ENCODE data around the gene FBN2.

The FBN2 gene

DNA sequence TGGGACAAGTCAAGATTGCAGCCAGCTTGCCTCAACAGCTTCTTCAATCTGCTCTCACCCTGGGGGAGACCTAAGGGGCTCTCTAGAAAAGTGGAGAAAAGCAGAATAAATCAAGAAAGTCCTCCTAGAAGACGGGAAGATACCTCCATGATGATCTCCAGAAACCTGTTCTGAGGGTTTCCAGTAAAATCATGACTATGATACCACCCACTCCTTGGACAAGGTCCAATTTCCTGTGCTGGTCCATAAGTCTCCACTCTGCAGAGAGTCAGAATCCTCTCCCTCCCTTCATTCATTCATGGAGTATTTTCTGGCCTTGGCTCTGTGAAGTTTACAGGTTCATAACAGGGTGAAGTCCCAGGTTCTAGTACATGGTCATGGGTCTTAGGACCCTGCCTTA lies 285.8 kb downstream of the FBN2 start:
- Histone ChIP-seq H4K8ac (ENCODE audit: low read depth, low read length) (no peak overlapping the region), H3K4ac (ENCODE audit: low read length) (no peak overlapping the region), H2BK120ac (ENCODE audit: low read depth, low read length) (no peak overlapping the region), H3K9me3 (replicated peaks in 1 of 2; ENCODE audit: control insufficient read depth in 2 of 2, insufficient read depth in 1 of 2, low read depth in 1 of 2, low read length in 2 of 2) (no peaks in the 10 kb centered on the region), H3K14ac (ENCODE audit: low read length) (no peak overlapping the region), H2BK5ac (ENCODE audit: low read length) (no peak overlapping the region), H3K36me3 (replicated peaks in 1 of 2; ENCODE audit: control insufficient read depth in 2 of 2, insufficient read depth in 2 of 2, low read length in 2 of 2) (peaks cover 0 to 10% of the 10 kb centered on the region in 2 donors), H2BK12ac (ENCODE audit: low read length) (no peak overlapping the region), H3K27ac (replicated peaks; ENCODE audit: low read length) (no peak overlapping the region), H3K27me3 (ENCODE audit: control insufficient read depth in 3 of 3, insufficient read depth in 3 of 3, low read depth in 1 of 3, low read length in 3 of 3) (no peaks in the 10 kb centered on the region), H3K4me3 (ENCODE audit: low read length in 2 of 2) (no peak overlapping the region), H3K4me1 (ENCODE audit: control insufficient read depth in 2 of 2, insufficient read depth in 1 of 2, low read depth in 1 of 2, low read length in 2 of 2) (peaks cover 0 to 2% of the 10 kb centered on the region in 2 donors), H4K91ac (ENCODE audit: low read depth, low read length, poor library complexity) (no peak overlapping the region), H3K9ac (ENCODE audit: low read depth, low read length, poor library complexity) (no peak overlapping the region), H3K4me2 (ENCODE audit: insufficient read depth, low read length, poor library complexity, severe bottlenecking) (no peak overlapping the region), H3K79me1 (ENCODE audit: low read depth, low read length) (no peaks in the 10 kb centered on the region), H2BK15ac (ENCODE audit: low read length) (no peak overlapping the region), H3K23ac (ENCODE audit: low read depth, low read length, poor library complexity) (no peak overlapping the region), H2AK5ac (ENCODE audit: low read depth, low read length) (no peak overlapping the region), H3K18ac (ENCODE audit: low read length) (no peak overlapping the region), H2AFZ (ENCODE audit: low read length) (no peak overlapping the region)
- DNase-seq (ENCODE audit: low spot score) = no peak
- WGBS, 2 donors (ENCODE audit: extremely low coverage in 2 of 2, insufficient read length in 2 of 2, insufficient replicate concordance in 1 of 2) = no CpG with 5 or more reads among the region's 1 CpG

GRCh38 chr5:128245974-128246373 lies 292.1 kb downstream of the FBN2 start:
- WGBS, 2 donors (ENCODE audit: extremely low coverage in 2 of 2, insufficient read length in 2 of 2, insufficient replicate concordance in 1 of 2) = no CpG with 5 or more reads among the region's 4 CpGs
- no peak overlapping the region for H3K27ac ChIP-seq (replicated peaks; ENCODE audit: low read length)
- peaks cover 0 to 2% of the 10 kb centered on the region in 2 donors for H3K4me1 ChIP-seq (ENCODE audit: control insufficient read depth in 2 of 2, insufficient read depth in 1 of 2, low read depth in 1 of 2, low read length in 2 of 2)
- H3K79me1 ChIP-seq (ENCODE audit: low read depth, low read length) = no peaks in the 10 kb centered on the region
- H2BK120ac ChIP-seq (ENCODE audit: low read depth, low read length) = no peak overlapping the region
- no peak overlapping the region for H3K4ac ChIP-seq (ENCODE audit: low read length)
- peaks cover 0 to 2% of the 10 kb centered on the region in 2 donors for H3K9me3 ChIP-seq (replicated peaks in 1 of 2; ENCODE audit: control insufficient read depth in 2 of 2, insufficient read depth in 1 of 2, low read depth in 1 of 2, low read length in 2 of 2)
- no peak overlapping the region for H3K14ac ChIP-seq (ENCODE audit: low read length)
- no peak overlapping the region for H2AFZ ChIP-seq (ENCODE audit: low read length)
- no peak overlapping the region for H3K9ac ChIP-seq (ENCODE audit: low read depth, low read length, poor library complexity)
- H3K18ac ChIP-seq (ENCODE audit: low read length) = no peak overlapping the region
- DNase-seq (ENCODE audit: low spot score) = no peak
- H2BK15ac ChIP-seq (ENCODE audit: low read length) = no peak overlapping the region
- no peak overlapping the region for H4K8ac ChIP-seq (ENCODE audit: low read depth, low read length)
- H2AK5ac ChIP-seq (ENCODE audit: low read depth, low read length) = no peak overlapping the region
- H3K27me3 ChIP-seq (ENCODE audit: control insufficient read depth in 3 of 3, insufficient read depth in 3 of 3, low read depth in 1 of 3, low read length in 3 of 3) = no peaks in the 10 kb centered on the region
- H3K36me3 ChIP-seq (replicated peaks in 1 of 2; ENCODE audit: control insufficient read depth in 2 of 2, insufficient read depth in 2 of 2, low read length in 2 of 2) = no peaks in the 10 kb centered on the region
- no peak overlapping the region for H3K4me3 ChIP-seq (ENCODE audit: low read length in 2 of 2)
- H2BK5ac ChIP-seq (ENCODE audit: low read length) = no peak overlapping the region
- H4K91ac ChIP-seq (ENCODE audit: low read depth, low read length, poor library complexity) = no peak overlapping the region
- no peak overlapping the region for H3K4me2 ChIP-seq (ENCODE audit: insufficient read depth, low read length, poor library complexity, severe bottlenecking)
- H3K23ac ChIP-seq (ENCODE audit: low read depth, low read length, poor library complexity) = no peak overlapping the region
- no peak overlapping the region for H2BK12ac ChIP-seq (ENCODE audit: low read length)

DNA sequence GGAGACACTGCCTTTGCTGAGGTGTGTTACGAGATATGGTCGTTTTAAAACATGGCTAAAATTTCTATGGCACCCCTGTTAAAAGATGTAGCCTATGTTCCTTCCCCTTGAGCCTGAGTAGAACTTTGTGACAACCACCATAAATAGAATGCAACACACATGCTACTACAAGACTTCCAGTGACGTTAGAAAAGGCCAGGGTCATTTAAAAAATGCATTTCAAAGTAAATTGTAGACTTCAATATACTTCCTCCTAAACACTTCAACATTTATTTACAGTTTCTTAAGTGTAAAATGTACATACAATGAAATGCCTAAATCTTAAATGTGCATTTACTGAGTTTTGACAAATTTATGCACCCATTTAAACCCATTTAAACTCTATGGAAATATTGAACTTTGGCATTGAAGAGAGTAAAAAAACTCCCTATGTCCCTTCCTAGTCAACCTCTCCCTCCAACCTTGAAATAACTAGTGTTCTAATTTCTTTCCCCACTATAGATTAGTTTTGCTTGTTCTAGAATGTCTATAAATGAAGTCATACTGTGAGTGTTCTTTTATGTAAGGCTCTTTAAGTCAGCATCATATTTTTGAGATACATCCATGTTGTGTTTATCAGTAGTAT lies 294.0 kb downstream of the FBN2 start:
- no peak overlapping the region for H2BK12ac ChIP-seq (ENCODE audit: low read length)
- no peaks in the 10 kb centered on the region for H3K36me3 ChIP-seq (replicated peaks in 1 of 2; ENCODE audit: control insufficient read depth in 2 of 2, insufficient read depth in 2 of 2, low read length in 2 of 2)
- WGBS, 2 donors (ENCODE audit: extremely low coverage in 2 of 2, insufficient read length in 2 of 2, insufficient replicate concordance in 1 of 2) = no CpG with 5 or more reads among the region's 3 CpGs
- no peak overlapping the region for H3K14ac ChIP-seq (ENCODE audit: low read length)
- no peak overlapping the region for H2BK15ac ChIP-seq (ENCODE audit: low read length)
- H3K18ac ChIP-seq (ENCODE audit: low read length) = no peak overlapping the region
- no peak overlapping the region for H2AK5ac ChIP-seq (ENCODE audit: low read depth, low read length)
- H3K27ac ChIP-seq (replicated peaks; ENCODE audit: low read length) = no peak overlapping the region
- no peak for DNase-seq (ENCODE audit: low spot score)
- no peak overlapping the region for H2BK5ac ChIP-seq (ENCODE audit: low read length)
- H3K4me3 ChIP-seq (ENCODE audit: low read length in 2 of 2) = no peak overlapping the region
- H3K9me3 ChIP-seq (replicated peaks in 1 of 2; ENCODE audit: control insufficient read depth in 2 of 2, insufficient read depth in 1 of 2, low read depth in 1 of 2, low read length in 2 of 2) = peaks cover 0 to 2% of the 10 kb centered on the region in 2 donors
- no peak overlapping the region for H3K23ac ChIP-seq (ENCODE audit: low read depth, low read length, poor library complexity)
- no peaks in the 10 kb centered on the region for H3K79me1 ChIP-seq (ENCODE audit: low read depth, low read length)
- no peak overlapping the region for H4K91ac ChIP-seq (ENCODE audit: low read depth, low read length, poor library complexity)
- no peaks in the 10 kb centered on the region for H3K27me3 ChIP-seq (ENCODE audit: control insufficient read depth in 3 of 3, insufficient read depth in 3 of 3, low read depth in 1 of 3, low read length in 3 of 3)
- peaks cover 0 to 2% of the 10 kb centered on the region in 2 donors for H3K4me1 ChIP-seq (ENCODE audit: control insufficient read depth in 2 of 2, insufficient read depth in 1 of 2, low read depth in 1 of 2, low read length in 2 of 2)
- H4K8ac ChIP-seq (ENCODE audit: low read depth, low read length) = no peak overlapping the region
- no peak overlapping the region for H3K4me2 ChIP-seq (ENCODE audit: insufficient read depth, low read length, poor library complexity, severe bottlenecking)
- H2AFZ ChIP-seq (ENCODE audit: low read length) = no peak overlapping the region
- H3K4ac ChIP-seq (ENCODE audit: low read length) = no peak overlapping the region
- no peak overlapping the region for H3K9ac ChIP-seq (ENCODE audit: low read depth, low read length, poor library complexity)
- H2BK120ac ChIP-seq (ENCODE audit: low read depth, low read length) = no peak overlapping the region

DNA sequence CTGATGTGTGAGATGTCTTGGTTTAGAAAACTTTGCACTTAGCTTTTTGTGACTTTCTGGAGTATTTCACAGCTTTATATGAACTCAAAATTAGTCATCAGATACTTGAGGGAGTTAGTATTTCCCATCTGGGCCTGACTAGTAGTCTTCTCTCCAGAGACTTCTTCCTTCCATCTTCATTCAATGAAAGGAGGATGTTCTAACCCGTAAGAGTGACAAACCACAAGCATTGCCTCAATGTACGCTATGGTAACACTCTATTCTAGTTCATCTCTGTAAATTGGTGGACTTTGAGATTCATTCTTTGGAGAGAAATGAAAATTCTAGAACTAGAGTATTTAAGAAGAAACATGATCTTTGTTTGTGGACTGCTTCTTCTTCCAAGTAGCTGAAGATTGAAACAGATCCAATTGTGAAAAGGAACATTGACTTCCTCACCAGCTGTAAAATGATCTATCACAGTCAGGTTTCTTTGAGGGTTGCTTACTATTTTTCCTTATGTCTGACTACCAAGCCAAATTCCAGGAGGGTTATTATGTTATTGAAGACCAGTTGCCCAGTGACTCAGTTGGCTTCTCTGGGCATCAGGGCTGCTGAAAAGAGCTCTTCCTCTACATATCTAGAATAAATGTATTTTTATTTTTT lies 296.9 kb downstream of the FBN2 start:
- Histone ChIP-seq H3K79me1 (ENCODE audit: low read depth, low read length) (no peaks in the 10 kb centered on the region), H3K14ac (ENCODE audit: low read length) (no peak overlapping the region)

More for the DNA sequence above, 296.9 kb downstream of the FBN2 start:
- Histone ChIP-seq H4K8ac (ENCODE audit: low read depth, low read length) (no peak overlapping the region), H4K91ac (ENCODE audit: low read depth, low read length, poor library complexity) (no peak overlapping the region), H2AK5ac (ENCODE audit: low read depth, low read length) (no peak overlapping the region), H3K23ac (ENCODE audit: low read depth, low read length, poor library complexity) (no peak overlapping the region), H2BK5ac (ENCODE audit: low read length) (no peak overlapping the region), H2BK120ac (ENCODE audit: low read depth, low read length) (no peak overlapping the region), H3K36me3 (replicated peaks in 1 of 2; ENCODE audit: control insufficient read depth in 2 of 2, insufficient read depth in 2 of 2, low read length in 2 of 2) (no peaks in the 10 kb centered on the region), H3K18ac (ENCODE audit: low read length) (no peak overlapping the region), H3K9me3 (replicated peaks in 1 of 2; ENCODE audit: control insufficient read depth in 2 of 2, insufficient read depth in 1 of 2, low read depth in 1 of 2, low read length in 2 of 2) (peaks cover 0 to 2% of the 10 kb centered on the region in 2 donors), H3K4me3 (ENCODE audit: low read length in 2 of 2) (no peak overlapping the region), H3K4me1 (ENCODE audit: control insufficient read depth in 2 of 2, insufficient read depth in 1 of 2, low read depth in 1 of 2, low read length in 2 of 2) (no peaks in the 10 kb centered on the region), H3K4ac (ENCODE audit: low read length) (no peak overlapping the region), H2AFZ (ENCODE audit: low read length) (no peak overlapping the region), H3K9ac (ENCODE audit: low read depth, low read length, poor library complexity) (no peak overlapping the region), H3K27me3 (ENCODE audit: control insufficient read depth in 3 of 3, insufficient read depth in 3 of 3, low read depth in 1 of 3, low read length in 3 of 3) (no peaks in the 10 kb centered on the region), H3K27ac (replicated peaks; ENCODE audit: low read length) (no peak overlapping the region), H2BK15ac (ENCODE audit: low read length) (no peak overlapping the region), H3K4me2 (ENCODE audit: insufficient read depth, low read length, poor library complexity, severe bottlenecking) (no peak overlapping the region), H2BK12ac (ENCODE audit: low read length) (no peak overlapping the region)
- no CpG with 5 or more reads among the region's 2 CpGs for WGBS, 2 donors (ENCODE audit: extremely low coverage in 2 of 2, insufficient read length in 2 of 2, insufficient replicate concordance in 1 of 2)
- DNase-seq (ENCODE audit: low spot score) = no peak

Data from neuronal stem cell (in vitro differentiated cells).